GM19099 (cell line): Measurements from ENCODE around the gene USH2A.

Experiments
- POLR2A ChIP-seq: IDR thresholded peaks from 3 replicates; pipeline ENCODE4 v1.6.1; 2011; ENCODE audit warnings: low read depth; ENCODE audit not compliant: insufficient read length; ENCODE audit errors: extremely low read depth

USH2A gene

DNA sequence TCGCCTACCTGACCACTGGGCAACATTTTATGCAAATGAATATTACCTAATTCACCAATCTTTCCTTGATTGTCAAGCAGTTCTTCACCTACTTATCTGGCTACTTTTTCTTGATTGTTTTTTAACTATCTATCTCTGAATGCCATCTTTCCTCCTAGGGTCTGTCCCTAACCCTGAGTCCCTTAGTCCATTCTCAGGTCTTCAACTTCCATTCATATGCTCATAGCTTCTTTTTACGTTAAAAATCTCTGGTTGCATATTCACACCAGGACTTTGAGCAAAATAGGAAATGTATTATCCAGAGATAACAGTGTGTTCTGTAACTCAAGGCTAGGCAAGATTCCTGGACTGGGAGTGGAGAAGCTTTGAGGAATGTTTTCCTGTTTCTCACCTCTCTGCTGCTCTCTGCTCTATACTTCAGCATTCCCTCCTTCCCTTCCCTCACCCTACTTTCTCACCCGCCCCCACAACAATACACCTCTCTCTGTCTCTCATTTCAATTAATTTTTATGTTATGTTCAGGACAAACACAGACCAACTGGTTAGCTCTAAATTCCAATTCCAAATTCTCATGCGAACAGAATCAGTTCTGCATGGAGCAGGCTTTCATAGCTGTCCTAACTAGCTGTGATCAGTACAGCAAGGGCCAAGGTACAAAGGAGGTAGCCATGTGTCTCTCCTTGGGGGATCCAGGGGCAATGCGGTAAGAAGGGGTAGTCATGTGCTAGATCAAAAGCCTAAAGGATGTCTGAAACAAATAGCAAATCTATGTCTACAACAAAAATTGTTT is 278.4 kb downstream of the USH2A start:
- TF ChIP-seq POLR2A, result no peak

DNA sequence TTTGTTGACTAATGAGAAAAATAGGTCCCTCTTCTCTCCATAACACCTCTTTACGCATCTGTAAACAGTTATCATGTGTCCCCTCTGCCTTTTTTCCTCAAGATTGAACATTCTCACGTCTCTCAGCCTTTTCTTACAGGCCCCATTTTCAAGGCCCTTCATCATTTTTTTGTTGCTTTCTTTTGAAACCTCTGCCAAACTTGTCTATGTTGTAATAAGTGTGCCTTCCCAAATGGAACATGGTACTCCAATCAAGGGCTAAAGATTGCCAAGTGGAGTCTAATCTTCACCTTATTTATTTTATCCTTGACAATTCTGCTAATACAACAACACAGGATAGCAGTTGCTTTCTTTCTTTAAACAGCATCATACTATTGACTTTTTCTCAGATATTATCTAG is 280.3 kb downstream of the USH2A start:
- TF ChIP-seq POLR2A, result no peak

DNA sequence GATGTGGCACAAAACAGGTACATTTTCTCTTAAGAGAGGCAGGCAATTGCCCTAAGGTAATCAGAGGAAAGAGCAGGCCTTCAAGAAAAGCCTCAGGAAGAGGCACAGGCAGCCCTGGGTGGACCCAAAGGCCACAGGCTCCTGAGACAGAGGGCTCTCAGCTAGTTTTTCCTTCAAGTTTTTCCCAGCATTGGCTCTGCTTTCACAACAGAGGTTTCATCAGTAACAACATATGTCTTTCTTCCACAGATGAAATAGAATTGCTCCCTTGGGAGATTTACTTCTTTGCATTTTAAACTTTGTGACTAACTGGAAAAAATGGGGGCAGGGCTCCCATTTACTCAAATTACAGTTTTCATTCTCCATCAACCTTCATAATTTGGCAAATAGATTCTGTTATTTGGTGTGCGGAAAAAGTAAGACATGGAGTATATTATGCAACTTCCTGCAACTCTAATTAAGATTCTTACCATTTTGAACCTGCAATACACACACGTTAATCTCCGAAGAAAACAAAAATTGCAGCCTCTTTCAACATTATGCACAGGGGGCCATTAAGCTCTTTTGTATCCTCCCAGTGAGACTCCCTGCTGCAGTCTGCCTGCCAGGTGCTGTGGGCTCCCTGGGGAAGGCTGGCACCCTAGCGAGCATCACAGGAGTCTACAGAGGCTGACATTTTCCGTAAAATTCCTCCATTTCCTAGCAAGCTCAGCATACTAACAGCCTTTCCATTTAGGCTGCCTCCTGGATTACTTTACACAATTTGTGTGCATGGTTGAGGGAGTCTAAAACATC is 282.3 kb downstream of the USH2A start:
- TF ChIP-seq POLR2A, result no peak

DNA sequence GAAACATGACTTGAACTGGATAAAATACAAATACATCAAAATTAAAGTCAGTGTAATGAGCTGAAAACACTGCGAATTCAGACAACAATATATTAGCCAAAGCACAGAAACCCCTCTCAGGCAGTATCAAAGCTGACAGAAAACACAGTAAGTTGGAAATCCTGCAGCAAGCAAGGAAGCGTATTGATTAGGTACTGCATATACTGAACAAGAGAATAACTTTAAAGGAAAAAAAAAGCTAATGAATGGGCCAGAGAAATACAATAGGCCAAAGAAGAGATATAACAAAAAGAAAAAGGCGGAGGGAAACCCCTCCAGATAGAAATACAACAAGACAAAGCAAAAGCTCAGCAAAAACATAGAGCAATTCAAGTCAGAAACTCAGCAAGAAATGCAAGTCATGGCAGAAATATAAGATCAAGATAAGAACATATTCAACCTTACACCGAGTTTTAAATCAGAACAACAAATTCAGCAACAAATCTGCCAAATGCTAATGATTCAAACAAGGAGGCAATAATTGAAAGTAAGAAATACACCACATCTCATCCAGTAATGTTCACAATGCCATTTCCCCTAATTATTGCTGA is 299.0 kb downstream of the USH2A start:
- TF ChIP-seq POLR2A, result no peak

DNA sequence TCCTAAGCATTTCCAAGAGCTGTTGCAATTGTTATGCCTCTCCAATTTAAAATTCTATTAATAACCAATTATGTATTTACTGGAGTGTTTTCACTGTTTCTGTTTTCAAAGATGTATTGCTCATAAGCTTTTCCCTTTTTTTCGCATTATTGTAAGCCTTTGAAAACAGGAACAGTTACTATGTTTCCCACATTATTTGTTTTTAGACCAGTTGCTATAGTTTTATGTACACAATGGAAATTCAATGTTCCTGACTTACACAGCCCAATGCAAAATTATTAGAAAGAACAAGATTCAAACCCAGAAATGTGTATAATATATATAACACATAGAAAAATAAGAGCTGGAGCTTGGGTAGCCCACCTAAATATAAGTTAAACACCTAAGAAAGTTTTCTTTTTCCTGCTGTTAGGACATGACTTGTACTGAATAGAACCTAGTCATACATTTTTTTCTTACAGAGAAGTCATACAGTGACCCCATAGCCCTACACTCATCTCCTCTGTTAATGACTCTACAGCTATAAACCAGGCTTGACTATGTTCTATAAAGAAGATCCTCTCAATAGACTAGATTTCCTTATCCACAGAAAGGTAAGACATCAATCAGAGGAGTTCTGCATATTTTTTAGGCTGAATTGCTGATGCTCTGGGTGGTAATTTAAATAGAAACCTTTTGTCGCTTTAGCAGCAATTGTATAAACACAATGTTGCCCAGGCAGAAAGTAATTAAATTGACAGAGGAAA is 299.6 kb downstream of the USH2A start:
- TF ChIP-seq POLR2A, result no peak

DNA sequence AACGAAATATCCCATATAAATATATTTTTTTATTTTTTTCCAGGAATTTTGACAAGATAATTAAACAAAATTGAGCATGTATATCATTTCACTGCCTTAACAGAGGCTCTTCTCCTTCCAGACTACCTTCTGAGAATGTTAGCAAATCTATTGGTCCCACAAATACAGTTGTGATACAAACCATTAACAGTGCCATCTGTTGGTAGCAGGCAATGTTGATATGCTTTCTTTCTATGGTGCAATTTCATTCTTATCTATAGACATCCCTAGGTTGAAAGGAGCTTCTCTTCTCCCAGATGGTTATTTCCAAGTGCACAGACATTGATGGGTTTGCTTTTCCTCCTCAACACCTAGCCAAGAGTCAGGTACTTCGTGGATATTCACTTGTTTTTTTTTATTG is 303.6 kb downstream of the USH2A start:
- TF ChIP-seq POLR2A, result no peak

DNA sequence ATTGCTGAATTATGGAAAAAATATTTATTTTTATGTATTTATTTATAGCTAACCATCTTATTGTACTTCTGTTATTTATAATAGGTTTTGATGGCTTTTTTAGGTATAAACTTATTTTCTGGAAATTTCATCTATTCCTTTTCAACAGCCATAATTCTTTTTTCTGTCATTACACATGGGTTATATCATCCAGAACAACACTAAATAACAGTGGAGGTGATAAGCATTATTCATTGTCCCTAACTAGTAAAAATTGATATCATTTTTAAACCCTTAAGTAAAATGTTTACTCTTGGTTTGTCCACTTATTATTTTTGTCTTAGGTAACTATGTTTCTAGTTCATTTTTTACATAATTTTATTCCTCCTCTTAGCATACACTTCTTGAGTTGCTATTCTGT is 309.1 kb downstream of the USH2A start:
- no peak for TF ChIP-seq POLR2A

DNA sequence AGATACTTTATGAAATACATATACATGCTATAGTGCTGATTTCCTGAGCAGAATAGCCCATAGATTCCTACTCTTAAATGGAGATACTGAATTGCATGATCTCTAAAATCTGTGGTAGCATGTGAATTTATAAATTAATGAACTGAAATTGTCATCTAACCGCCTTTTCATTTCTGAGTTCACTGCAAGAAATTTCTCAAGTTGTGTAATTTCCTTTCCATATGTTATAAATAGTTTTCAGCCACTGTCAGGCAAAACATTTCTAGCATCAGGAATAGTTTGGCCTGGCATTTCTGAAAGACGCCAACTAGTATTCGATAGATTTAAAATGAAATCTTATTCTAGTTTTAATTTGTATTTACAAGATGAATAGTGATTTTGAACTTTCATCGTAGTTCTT is 310.1 kb downstream of the USH2A start:
- no peak for TF ChIP-seq POLR2A

DNA sequence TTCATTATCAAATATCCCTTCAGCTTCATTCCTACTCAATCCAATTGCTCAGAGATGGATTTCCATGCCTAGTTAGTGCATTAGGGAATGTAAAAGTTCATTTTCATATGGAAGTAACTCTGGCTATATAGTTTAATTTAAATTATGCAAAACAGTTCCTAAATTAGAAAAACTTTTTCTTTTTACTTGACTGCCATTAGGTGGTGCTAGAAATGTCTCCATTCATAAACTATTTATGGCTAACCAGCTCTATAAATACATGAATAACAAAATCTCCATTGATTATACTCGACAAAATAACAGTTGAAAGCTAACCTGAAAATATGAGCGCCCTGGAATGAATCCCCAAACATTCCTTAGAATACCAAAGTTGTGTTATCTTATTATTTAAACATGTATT is 311.4 kb downstream of the USH2A start:
- TF ChIP-seq POLR2A, result no peak

DNA sequence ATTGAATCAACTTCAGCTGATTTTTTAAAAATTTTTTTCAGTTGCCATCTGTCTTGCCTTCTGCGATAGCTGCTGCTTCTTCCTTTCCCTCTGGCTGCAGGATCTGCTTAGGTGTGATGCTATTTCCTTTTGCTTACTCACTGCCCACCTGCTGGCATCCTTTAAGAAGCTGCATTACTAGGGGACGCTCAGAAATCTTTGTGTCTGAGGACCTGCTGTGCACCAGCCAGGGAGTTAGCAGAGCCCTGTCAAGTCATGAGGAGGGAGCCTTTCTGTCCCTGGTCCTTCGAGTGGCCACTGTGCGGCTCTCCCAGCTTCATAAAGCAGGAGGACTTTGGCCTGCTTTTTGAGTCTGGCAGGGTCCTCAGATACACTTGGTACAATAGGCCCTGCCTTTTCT is 327.8 kb downstream of the USH2A start:
- TF ChIP-seq POLR2A, result no peak

DNA sequence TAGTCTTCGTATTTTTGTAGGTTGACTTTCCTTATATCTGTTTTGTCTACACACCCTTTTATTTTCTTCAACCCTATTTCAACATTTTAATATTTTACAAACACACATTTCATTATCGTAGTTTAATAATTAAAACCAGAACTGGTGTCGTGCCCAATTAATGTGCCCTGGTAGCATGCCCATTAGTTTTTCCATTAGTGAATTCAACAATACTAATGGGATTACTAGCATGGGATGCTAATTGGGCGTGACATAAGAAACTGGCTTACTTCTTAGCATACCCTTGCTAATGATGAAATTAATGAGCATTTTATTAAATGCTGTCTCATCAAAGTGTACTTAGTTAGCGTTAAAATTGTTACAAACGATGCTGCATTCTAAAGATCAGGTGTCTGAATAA is 332.7 kb downstream of the USH2A start:
- TF ChIP-seq POLR2A, result no peak

DNA sequence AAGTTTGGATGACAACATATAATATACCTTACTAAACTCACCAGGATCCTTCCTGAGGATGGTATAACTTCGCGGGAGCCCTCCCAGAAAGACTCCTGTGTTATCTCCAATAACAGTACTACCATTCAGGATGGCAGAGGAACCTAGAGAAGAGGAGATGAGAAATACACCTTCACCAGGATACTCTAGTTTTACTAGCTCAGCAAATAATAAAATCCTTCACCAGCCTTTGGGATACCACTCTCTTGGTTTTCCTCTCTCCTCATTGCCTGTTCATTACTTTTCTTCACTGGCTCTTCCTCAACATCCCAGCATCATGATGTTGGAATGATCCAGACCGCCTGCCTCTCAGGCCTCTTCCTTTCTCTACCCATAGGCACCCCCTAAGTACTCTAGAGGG is 336.6 kb downstream of the USH2A start:
- no peak for TF ChIP-seq POLR2A

DNA sequence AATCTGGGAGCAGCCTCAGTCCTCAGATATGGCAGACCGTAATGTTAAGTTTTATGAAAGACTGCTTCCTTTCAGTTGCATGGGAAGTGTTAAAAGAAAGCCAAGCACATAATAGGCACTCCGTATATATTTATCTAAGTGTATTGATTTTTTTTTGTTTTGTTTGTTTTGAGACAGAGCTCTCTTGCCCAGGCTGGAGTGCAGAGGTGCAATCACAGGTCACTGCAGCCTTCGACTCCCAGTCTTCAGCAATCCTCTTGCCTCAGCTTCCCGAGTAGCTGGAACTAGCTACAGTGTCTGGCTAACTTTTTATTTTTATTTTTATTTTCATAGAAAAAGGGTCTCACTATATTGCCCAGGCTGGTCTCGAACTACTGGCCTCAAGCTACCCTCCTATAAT is 341.8 kb downstream of the USH2A start:
- no peak for TF ChIP-seq POLR2A

DNA sequence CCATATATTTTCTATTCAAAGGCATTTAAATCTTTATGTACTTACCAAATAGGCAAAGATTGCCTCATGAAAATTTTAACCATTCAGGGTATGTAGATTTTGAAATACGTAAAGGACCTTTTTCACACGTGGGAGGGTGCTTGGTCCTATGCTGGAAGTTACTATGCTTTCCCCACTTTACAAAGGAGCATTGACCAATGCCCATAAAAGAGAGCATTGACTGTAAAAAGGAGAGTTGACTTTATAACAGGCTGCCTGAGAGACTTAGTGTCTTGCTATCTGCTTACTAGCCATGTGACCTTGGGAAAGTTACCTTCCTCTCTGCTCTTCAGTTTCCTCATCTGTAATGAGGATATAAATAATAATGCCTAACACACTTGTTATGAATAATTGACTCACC is 346.5 kb downstream of the USH2A start:
- no peak for TF ChIP-seq POLR2A

DNA sequence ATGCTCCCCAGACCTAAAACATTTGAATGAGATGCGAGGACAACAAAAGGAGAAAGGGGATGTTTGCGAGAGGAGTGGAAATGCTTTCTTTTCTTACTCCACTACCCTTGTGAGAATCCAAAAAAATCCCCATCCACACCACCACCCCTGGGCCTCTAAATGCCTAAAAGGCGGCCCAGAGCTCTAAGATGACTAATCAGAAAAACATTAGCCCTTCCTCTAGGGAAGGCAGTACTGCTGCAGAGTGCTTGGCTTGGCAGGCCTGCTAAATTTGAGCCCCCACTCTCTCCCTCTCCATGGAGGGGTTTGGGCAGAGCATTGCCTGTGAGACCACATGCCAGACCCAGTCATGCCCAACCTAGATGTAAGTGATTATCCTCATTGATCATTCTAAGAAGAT is 347.9 kb downstream of the USH2A start:
- TF ChIP-seq POLR2A, result no peak

DNA sequence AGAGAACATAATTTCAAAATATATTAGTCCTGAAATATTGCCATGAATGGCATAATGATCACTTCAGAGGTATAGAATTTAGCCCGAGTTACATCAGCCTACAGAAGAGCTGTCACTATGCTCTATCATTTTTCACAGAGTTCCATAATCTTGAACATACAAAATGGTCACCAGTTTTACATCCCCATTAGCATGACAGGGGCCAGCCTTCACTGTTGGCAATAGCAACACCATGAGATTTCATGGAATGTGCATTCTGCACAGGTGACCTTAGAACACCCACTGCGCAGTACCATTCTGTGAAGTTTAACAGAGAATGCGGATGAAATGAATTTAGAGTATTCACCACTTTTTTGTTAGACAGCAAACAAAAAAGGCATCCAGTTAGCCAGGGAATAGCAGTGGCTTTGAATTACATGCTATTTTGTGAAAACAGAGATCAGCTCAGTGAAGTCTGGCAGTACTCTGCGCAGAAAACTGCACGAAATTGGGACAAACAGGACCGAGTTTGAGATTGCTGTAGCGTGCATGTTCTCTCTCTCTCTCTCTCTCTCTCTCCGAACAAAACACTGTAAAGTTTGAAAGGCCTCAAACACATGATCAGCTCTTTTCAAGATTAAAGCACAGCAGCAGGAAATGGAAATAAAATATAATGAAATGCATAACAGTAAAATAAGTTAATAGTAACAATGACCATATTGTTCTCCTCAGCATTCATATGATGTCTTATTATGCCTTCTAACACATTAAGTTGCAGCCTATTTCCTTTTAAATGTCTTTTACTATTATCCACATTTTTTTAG is 349.3 kb downstream of the USH2A start:
- no peak for TF ChIP-seq POLR2A
